Tibial nerve (tissue), 4 donors: ENCODE data around the gene ERBB2.

Experiments used
- EP300 ChIP-seq, 2 donors: sonication (generic); formaldehyde crosslinking; IDR thresholded peaks; one replicate each; pipeline ENCODE4 v1.6.1; 2017; ENCODE audit warnings: antibody characterized with exemption in 2 of 2, mild to moderate bottlenecking in 1 of 2
- POLR2A ChIP-seq, 2 donors: fragments of 450-650 bp; IDR thresholded peaks; one replicate each; pipeline ENCODE4 v1.6.1; 2017; ENCODE audit warnings: antibody characterized with exemption in 2 of 2, mild to moderate bottlenecking in 2 of 2, moderate library complexity in 2 of 2
- TF ChIP-seq, protein P1 (sequence below), 5 experiments: fragments of 200-600 bp in 3 of 5; fragments of 450-650 bp in 2 of 5; sonication (generic) in 3 of 5; IDR thresholded peaks; one replicate each; pipeline ENCODE4 v1.5.1; 2016 to 2019; ENCODE audit warnings: antibody characterized with exemption in 5 of 5, mild to moderate bottlenecking in 3 of 5, moderate library complexity in 2 of 5

DNA sequence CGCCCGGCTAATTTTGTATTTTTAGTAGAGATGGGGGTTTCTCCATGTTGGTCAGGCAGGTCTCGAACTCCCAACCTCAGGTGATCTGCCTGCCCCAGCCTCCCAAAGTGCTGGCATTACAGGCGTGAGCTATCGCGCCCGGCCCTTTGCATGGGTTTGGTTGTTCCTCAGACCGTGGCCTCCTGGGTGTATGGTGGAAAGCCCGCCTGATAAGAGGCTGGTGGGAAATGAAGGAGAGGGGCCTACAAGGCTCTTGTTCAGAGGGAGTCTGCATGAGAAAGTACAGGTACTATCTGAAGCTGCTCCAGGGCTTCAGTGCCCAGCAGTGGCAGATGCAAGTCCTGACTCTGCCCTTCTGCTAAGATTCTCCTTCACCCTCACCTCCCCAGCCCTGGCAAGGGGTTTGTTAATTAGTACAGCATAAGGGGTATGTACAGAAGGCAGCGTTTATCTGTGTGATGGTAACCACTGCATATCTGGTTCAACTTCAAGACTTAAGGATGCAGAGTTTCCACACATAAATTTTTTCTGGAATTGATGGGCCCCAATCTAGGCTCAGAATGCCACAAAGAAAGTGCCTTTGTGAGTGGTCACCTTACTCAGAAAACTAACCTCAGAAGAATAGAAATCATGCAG lies 62.1 kb downstream of the ERBB2 start:
- TF ChIP-seq, protein P1, sequence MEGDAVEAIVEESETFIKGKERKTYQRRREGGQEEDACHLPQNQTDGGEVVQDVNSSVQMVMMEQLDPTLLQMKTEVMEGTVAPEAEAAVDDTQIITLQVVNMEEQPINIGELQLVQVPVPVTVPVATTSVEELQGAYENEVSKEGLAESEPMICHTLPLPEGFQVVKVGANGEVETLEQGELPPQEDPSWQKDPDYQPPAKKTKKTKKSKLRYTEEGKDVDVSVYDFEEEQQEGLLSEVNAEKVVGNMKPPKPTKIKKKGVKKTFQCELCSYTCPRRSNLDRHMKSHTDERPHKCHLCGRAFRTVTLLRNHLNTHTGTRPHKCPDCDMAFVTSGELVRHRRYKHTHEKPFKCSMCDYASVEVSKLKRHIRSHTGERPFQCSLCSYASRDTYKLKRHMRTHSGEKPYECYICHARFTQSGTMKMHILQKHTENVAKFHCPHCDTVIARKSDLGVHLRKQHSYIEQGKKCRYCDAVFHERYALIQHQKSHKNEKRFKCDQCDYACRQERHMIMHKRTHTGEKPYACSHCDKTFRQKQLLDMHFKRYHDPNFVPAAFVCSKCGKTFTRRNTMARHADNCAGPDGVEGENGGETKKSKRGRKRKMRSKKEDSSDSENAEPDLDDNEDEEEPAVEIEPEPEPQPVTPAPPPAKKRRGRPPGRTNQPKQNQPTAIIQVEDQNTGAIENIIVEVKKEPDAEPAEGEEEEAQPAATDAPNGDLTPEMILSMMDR (IDR thresholded peaks at IDR 0.05): no peak
- TF ChIP-seq POLR2A (IDR thresholded peaks at IDR 0.05) (no peak), EP300 (IDR thresholded peaks at IDR 0.05) (no peak)
